Measurements from ENCODE around the gene GSG1L.
A peak's percentile ranks its signal among the peaks of the same experiment; 100 is the strongest.

Gene GSG1L

GRCh38 chr16:28067604-28068379 is 4.3 kb upstream of the GSG1L start:
- DNase-seq (ENCODE audit: extremely low spot score) = no peak
- ChIA-PET POLR2A (no interaction called here), CTCF (no interaction called here)
- TF ChIP-seq FOXM1 (IDR thresholded peaks at IDR 0.05; ENCODE audit: borderline replicate concordance) (no peak), FOXA1 (IDR thresholded peaks at IDR 0.05) (no peak), BHLHE40 (IDR thresholded peaks at IDR 0.05; ENCODE audit: borderline replicate concordance) (no peak)

GRCh38 chr16:28064706-28065249 is 1.3 kb upstream of the GSG1L start:
- TF ChIP-seq ELF4 (IDR thresholded peaks at IDR 0.05) = no peak
- TF ChIP-seq LEF1 (IDR thresholded peaks at IDR 0.05; ENCODE audit: borderline replicate concordance) = no peak
- TF ChIP-seq FOXK2 (IDR thresholded peaks at IDR 0.05) = no peak
- ChIA-PET POLR2A (no interaction called here), CTCF (no interaction called here)
- DNase-seq (ENCODE audit: extremely low spot score) = no peak

- ChIA-PET CTCF (no interaction called here), POLR2A (no interaction called here)
- DNase-seq (ENCODE audit: extremely low spot score) = no peak
- no peak for TF ChIP-seq SUZ12 (IDR thresholded peaks at IDR 0.05)
- TF ChIP-seq FOXA1 (IDR thresholded peaks at IDR 0.05) = no peak
- TF ChIP-seq ELF4 (IDR thresholded peaks at IDR 0.05) = no peak
- TF ChIP-seq LEF1 (IDR thresholded peaks at IDR 0.05; ENCODE audit: borderline replicate concordance) = no peak
- TF ChIP-seq BHLHE40 (IDR thresholded peaks at IDR 0.05; ENCODE audit: borderline replicate concordance) = no peak
- no peak for TF ChIP-seq SP1 (IDR thresholded peaks at IDR 0.05)
- TF ChIP-seq FOXK2 (IDR thresholded peaks at IDR 0.05) = no peak
- no peak for TF ChIP-seq PKNOX1 (IDR thresholded peaks at IDR 0.05)
Measured at GRCh38 chr16:28064150-28064549, 636 bp upstream of the GSG1L start.

- ChIA-PET CTCF (no interaction called here), POLR2A (no interaction called here)
- DNase-seq (ENCODE audit: extremely low spot score) = peak; percentile 32
Measured at GRCh38 chr16:28062847-28063521, 530 bp downstream of the GSG1L start.

GRCh38 chr16:28062261-28062846 is 1.2 kb downstream of the GSG1L start:
- no peak for DNase-seq (ENCODE audit: extremely low spot score)
- POLR2A ChIA-PET = no interaction called here
- TF ChIP-seq LEF1 (IDR thresholded peaks at IDR 0.05; ENCODE audit: borderline replicate concordance) = no peak
- TF ChIP-seq PKNOX1 (IDR thresholded peaks at IDR 0.05) = no peak
- no peak for TF ChIP-seq L3MBTL2 (conservative IDR thresholded peaks at IDR 0.05)
- TF ChIP-seq FOXM1 (IDR thresholded peaks at IDR 0.05; ENCODE audit: borderline replicate concordance) = no peak
- no peak for TF ChIP-seq ELF4 (IDR thresholded peaks at IDR 0.05)
- no peak for TF ChIP-seq FOXK2 (IDR thresholded peaks at IDR 0.05)
- TF ChIP-seq CTBP1 (IDR thresholded peaks at IDR 0.05; ENCODE audit: borderline replicate concordance) = no peak
- no peak for TF ChIP-seq ZNF384 (IDR thresholded peaks at IDR 0.05)
- no peak for TF ChIP-seq SP1 (IDR thresholded peaks at IDR 0.05)
- no peak for TF ChIP-seq SUZ12 (IDR thresholded peaks at IDR 0.05)
- no peak for TF ChIP-seq NFRKB (IDR thresholded peaks at IDR 0.05)
- no peak for TF ChIP-seq FOXA1 (IDR thresholded peaks at IDR 0.05)
- no peak for TF ChIP-seq TARDBP (IDR thresholded peaks at IDR 0.05)
- TF ChIP-seq HDGF (IDR thresholded peaks at IDR 0.05; ENCODE audit: borderline replicate concordance) = no peak
- no peak for TF ChIP-seq BHLHE40 (IDR thresholded peaks at IDR 0.05; ENCODE audit: borderline replicate concordance)
- TF ChIP-seq ARNT (IDR thresholded peaks at IDR 0.05) = no peak
- CTCF ChIA-PET = interaction anchor here (1.2 kb wide), 1 partner anchor 90 kb away, joined by 3 read pairs; no protein-coding TSS in a partner anchor

More at GRCh38 chr16:28062847-28063521, 530 bp downstream of the GSG1L start:
- no peak for TF ChIP-seq L3MBTL2 (conservative IDR thresholded peaks at IDR 0.05)
- no peak for TF ChIP-seq SUZ12 (IDR thresholded peaks at IDR 0.05)
- TF ChIP-seq FOXA1 (IDR thresholded peaks at IDR 0.05) = no peak
- TF ChIP-seq ELF4 (IDR thresholded peaks at IDR 0.05) = no peak

GRCh38 chr16:28061352-28062101 is 2.0 kb downstream of the GSG1L start:
- POLR2A ChIA-PET = no interaction called here
- CTCF ChIA-PET = interaction anchor here (1.2 kb wide), 1 partner anchor 89 kb away, joined by 3 read pairs; no protein-coding TSS in a partner anchor
- TF ChIP-seq NFRKB (IDR thresholded peaks at IDR 0.05) (no peak), SUZ12 (IDR thresholded peaks at IDR 0.05) (no peak), FOXK2 (IDR thresholded peaks at IDR 0.05) (no peak), L3MBTL2 (conservative IDR thresholded peaks at IDR 0.05) (no peak), HDGF (IDR thresholded peaks at IDR 0.05; ENCODE audit: borderline replicate concordance) (no peak), ZNF384 (IDR thresholded peaks at IDR 0.05) (no peak), FOXM1 (IDR thresholded peaks at IDR 0.05; ENCODE audit: borderline replicate concordance) (no peak), ELF4 (IDR thresholded peaks at IDR 0.05) (no peak), PKNOX1 (IDR thresholded peaks at IDR 0.05) (no peak), ARNT (IDR thresholded peaks at IDR 0.05) (no peak), BHLHE40 (IDR thresholded peaks at IDR 0.05; ENCODE audit: borderline replicate concordance) (no peak), SP1 (IDR thresholded peaks at IDR 0.05) (no peak), FOXA1 (IDR thresholded peaks at IDR 0.05) (no peak)
- DNase-seq (ENCODE audit: extremely low spot score) = no peak
